Measurements from ENCODE around the gene CHRNA1. TPM values are rescaled to one million over a fixed set of nuclear protein-coding genes. Genes with fewer than 3 reads are reported as not detected.

CHRNA1 gene
- total and polyA plus RNA-seq, 10 of the 15 experiments (the other 5 are each of a cell fraction or from before 2014, with no cell fraction given): 0.05 to 0.14 TPM; not detected in 8

DNA sequence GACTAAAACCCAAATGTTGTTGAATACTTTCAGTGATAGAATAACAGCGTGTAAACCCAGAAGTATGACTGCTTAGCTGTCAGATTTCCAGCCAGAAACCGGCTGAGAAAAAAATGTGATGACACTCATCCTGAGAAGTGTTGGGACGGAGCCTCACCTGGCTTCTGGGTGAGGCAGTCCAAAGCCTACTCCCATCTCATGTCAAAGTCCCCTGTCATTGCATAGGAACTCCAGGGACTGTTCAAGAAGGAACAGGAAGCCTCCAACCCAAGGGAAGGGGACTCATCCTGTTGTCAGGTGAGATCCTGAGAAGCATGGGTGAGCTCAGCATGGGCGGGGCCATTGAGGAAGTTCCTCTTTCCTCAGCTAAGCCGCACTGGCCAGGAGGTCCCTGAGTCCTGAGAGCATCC, 11.3 kb upstream of the CHRNA1 start:
- Histone ChIP-seq H3K36me3 (ENCODE audit: control insufficient read depth in 2 of 2, insufficient read depth in 2 of 2, low read length in 1 of 2) (no peaks in the 10 kb centered on the region), H3K4me3 (no peak overlapping the region), H3K4me1 (ENCODE audit: control insufficient read depth, insufficient read depth, low read length) (peaks cover 10% of the 10 kb centered on the region), H3K79me2 (ENCODE audit: control insufficient read depth, insufficient read depth, low read length) (no peaks in the 10 kb centered on the region), H2AFZ (ENCODE audit: control insufficient read depth, low read depth, low read length) (no peak overlapping the region), H3K4me2 (ENCODE audit: control insufficient read depth, insufficient read depth) (no peak overlapping the region), H3K9ac (ENCODE audit: control insufficient read depth, insufficient read depth, low read length) (no peak overlapping the region), H3K27me3 (replicated peaks in 1 of 2; ENCODE audit: control insufficient read depth in 2 of 2, insufficient read depth in 2 of 2, low read length in 1 of 2) (peaks cover 0 to 1% of the 10 kb centered on the region in 2 experiments; a peak in 1 of 4 replicates), H4K20me1 (ENCODE audit: control insufficient read depth, insufficient read depth) (no peaks in the 10 kb centered on the region), H3K27ac (ENCODE audit: control insufficient read depth, insufficient read depth) (no peak overlapping the region), H3K9me3 (replicated peaks; ENCODE audit: control insufficient read depth, insufficient read depth, low read length) (no peaks in the 10 kb centered on the region)
- 49% methylated on average over 5 of the region's 5 CpGs for WGBS (ENCODE audit: insufficient coverage, insufficient replicate concordance, low lambda C conversion rate, missing lambda C conversion rate)
- TF ChIP-seq KDM1A (IDR thresholded peaks at IDR 0.05; ENCODE audit: borderline replicate concordance) (no peak), RBBP5 (conservative IDR thresholded peaks at IDR 0.05) (no peak), SIN3A (IDR thresholded peaks at IDR 0.05; ENCODE audit: low read depth, low read length) (no peak), STAT1 (conservative IDR thresholded peaks at IDR 0.05) (no peak), SP1 (IDR thresholded peaks at IDR 0.05; ENCODE audit: low read depth, low read length) (no peak)
- TF ChIP-seq, protein P1, sequence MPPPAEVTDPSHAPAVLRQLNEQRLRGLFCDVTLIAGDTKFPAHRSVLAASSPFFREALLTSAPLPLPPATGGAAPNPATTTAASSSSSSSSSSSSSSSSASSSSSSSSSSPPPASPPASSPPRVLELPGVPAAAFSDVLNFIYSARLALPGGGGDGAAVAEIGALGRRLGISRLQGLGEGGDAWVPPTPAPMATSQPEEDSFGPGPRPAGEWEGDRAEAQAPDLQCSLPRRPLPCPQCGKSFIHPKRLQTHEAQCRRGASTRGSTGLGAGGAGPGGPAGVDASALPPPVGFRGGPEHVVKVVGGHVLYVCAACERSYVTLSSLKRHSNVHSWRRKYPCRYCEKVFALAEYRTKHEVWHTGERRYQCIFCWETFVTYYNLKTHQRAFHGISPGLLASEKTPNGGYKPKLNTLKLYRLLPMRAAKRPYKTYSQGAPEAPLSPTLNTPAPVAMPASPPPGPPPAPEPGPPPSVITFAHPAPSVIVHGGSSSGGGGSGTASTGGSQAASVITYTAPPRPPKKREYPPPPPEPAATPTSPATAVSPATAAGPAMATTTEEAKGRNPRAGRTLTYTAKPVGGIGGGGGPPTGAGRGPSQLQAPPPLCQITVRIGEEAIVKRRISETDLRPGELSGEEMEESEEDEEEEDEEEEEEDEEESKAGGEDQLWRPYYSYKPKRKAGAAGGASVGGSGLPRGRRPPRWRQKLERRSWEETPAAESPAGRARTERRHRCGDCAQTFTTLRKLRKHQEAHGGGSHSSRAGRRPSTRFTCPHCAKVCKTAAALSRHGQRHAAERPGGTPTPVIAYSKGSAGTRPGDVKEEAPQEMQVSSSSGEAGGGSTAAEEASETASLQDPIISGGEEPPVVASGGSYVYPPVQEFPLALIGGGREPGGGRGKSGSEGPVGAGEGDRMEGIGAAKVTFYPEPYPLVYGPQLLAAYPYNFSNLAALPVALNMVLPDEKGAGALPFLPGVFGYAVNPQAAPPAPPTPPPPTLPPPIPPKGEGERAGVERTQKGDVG (CRISPR knock-in tag; IDR thresholded peaks at IDR 0.05): no peak
- POLR2A ChIA-PET: no interaction called here
- ATAC-seq (no peak), FAIRE-seq (no peak), DNase-seq (ENCODE audit: low read depth, low spot score) (no peak)
- SMC1A ChIA-PET (ENCODE audit: uncharacterized antibody, unreplicated experiment): interaction anchor here (1.3 to 2.5 kb wide), 3 partner anchors 11 to 26 kb away, joined by 5 to 11 read pairs (median 9); partner anchors contain the start of gene CHRNA1
- intact Hi-C loops (cut with micrococcal nuclease; ENCODE audit: unreplicated experiment): no loop called here
- RAD21 ChIA-PET (ENCODE audit: unreplicated experiment): interaction anchor here (1.5 to 7.2 kb wide), 2 partner anchors 11 to 27 kb away, joined by 3 to 46 read pairs; no protein-coding TSS in a partner anchor
- no TSS peak for BruUV-seq (replicated peaks)
- in situ Hi-C loops (cut with MboI): no loop called here
- CTCF ChIA-PET: interaction anchor here (0.8 to 4.7 kb wide), 7 partner anchors 15 to 210 kb away, joined by 3 to 41 read pairs (median 4); no protein-coding TSS in a partner anchor
